Measurements from ENCODE around the gene EIF2D. TPM values are rescaled to one million over a fixed set of nuclear protein-coding genes. Genes with fewer than 3 reads are reported as not detected.
"Not testable (repeated sequence)": the region's sequence is repeated elsewhere in the genome, so short reads cannot be mapped to it uniquely, and the experiment has no call there.

Gene EIF2D
- total RNA-seq, 1 donor from 2014 or later = 42.7 TPM

DNA sequence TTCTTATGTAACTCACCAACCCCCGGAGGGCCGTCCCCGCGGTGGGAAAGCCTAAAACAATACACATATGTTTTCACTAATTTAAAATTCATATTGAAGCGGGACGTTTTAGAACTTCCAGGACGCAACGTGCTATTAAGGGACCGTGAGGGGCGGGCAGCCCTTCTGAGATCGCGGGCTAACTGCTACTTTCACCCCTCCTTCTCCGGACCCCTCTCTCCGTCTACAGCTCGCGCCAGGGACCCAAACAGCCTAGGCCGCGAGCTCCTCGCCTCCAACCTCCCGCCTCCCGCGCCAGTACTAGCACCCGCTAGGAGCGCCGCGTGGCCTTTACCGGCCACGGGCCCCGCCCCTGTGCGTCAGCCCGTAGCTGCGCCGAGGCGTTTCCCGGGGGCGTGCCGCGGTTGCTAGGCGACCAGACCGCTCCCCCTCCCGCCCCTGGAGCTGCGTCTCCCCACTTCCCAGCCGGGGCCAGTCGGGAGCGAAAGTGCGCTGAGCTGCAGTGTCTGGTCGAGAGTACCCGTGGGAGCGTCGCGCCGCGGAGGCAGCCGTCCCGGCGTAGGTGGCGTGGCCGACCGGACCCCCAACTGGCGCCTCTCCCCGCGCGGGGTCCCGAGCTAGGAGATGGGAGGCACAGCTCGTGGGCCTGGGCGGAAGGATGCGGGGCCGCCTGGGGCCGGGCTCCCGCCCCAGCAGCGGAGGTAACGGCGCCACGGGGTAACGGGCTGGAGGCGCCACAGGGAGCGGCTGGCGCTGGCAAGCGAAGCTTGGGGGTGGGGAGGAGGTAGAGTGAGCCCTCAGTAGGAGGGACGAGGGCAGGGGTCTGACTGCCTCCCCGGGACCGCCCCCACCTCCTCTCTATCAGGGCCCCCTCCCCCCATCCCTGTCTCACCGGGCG is 23.1 kb upstream of the EIF2D start, which contains the start of gene DYRK3:
TSS of gene DYRK3 (plus strand) at position 457 of the 898 bp plus-strand sequence. CDS start at position 625, 168 bp downstream.
- peak; percentile 94 for DNase-seq (ENCODE audit: low read depth)

DNA sequence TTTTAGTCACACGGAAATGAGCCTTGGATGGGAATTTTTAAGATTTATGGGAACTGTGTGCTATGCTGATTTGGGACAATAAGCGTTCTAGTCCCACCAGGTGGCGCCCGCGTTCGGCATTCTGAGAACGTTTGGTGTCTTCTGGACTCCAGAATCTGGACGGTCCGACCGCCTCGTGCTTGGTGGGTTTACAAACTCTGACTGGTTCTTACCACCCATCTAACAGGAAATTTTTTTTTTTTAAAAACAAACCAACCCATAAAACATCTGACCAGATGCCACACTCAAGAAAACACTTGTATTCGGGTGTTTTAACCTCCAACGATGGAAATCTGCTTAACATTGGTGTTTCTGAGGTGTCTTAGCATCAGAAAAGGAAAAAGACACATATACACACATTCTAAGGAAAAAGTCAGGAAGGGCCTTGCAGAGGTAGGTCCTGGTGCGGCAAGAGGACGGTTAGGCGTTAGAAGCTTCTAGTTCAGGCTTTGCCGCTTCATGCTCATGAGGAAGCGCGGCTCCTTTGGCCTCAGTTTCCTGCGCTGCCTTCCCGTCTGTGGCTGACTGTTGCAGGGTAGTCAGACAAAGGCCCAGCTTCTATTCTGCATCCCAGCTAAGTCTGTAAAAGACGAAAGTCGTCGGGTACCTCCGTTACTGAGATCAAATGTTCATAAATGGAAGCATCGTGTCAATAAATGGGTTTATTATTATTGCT is 22.3 kb upstream of the EIF2D start:
- peak; percentile 96 for DNase-seq (ENCODE audit: low read depth)

DNA sequence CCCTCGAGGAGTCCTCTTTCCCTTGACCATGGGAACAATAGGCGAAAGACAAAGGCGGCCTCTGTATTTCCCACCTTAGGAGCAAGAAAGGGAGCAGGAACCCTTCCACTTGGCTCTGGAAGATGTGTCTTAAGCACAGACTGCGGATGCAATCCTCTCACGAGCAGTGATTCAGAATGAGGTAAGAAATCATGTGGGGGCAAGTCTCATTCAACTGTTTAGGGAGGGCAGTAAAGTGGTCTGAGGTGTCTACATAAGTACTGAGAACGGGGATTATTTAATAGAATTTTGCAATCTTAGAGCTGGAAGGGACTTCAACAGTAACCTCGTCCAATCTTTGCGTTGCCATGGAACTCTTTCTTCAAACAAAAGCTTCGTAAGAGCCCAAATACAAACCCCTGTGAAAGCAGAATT is 21.4 kb upstream of the EIF2D start:
- peak; percentile 61 for DNase-seq (ENCODE audit: low read depth)

DNA sequence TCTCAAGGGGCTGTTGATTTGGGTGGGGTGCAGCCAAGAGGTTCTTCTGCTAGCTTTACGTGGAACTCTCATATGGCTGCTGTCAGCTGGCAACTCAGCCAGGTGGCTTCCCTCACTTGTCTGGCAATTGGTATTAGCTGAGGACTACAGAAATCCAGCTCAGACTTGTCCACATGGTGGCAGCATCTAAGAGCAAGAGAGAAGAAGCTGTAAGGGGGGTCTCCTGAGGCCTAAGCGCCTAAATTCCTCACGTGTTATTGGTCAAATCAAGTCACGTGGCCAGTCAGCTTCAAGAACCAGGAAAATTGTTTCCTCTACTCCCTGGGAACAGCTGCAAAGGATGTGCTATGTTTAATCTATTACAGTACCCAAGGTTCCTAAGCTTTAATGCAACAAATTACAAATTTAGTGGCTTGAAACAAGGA is 18.8 kb upstream of the EIF2D start:
- DNase-seq (ENCODE audit: low read depth) = peak; percentile 92

DNA sequence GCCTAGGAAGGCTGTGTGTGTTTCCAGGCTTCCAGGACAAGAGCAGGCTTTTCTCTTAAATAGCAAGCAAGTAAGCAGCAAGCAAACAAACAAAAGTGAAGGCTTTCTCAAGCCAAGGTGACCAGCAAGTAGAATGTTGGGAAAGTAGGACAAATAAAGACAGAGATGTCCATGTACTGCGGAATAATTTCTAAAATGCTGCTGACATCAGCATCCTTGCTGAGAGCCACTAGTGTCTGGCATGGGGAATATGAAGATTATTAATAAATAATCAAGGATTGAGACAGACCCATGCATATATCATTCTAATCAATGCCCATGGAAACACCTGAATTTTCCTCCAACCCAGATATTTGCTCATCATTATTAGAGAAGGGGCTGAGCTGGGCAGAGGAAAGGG is 16.7 kb upstream of the EIF2D start:
- DNase-seq (ENCODE audit: low read depth) = no peak

DNA sequence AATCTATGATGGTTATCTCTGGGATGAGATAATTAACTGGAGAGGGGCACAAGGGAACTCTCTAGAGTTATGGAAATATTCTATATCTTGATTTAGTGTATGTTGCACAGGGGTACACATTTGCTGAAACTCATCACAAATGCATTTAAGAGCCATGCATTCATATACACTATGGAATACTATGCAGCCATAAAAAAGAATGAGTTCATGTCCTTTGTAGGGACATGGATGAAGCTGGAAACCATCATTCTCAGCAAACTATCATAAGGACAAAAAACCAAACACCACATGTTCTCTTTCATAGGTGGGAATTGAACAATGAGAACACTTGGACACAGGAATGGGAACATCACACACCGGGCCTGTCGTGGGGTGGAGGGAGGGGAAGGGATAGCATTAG is 14.1 kb upstream of the EIF2D start:
- DNase-seq (ENCODE audit: low read depth) = not testable (repeated sequence)

DNA sequence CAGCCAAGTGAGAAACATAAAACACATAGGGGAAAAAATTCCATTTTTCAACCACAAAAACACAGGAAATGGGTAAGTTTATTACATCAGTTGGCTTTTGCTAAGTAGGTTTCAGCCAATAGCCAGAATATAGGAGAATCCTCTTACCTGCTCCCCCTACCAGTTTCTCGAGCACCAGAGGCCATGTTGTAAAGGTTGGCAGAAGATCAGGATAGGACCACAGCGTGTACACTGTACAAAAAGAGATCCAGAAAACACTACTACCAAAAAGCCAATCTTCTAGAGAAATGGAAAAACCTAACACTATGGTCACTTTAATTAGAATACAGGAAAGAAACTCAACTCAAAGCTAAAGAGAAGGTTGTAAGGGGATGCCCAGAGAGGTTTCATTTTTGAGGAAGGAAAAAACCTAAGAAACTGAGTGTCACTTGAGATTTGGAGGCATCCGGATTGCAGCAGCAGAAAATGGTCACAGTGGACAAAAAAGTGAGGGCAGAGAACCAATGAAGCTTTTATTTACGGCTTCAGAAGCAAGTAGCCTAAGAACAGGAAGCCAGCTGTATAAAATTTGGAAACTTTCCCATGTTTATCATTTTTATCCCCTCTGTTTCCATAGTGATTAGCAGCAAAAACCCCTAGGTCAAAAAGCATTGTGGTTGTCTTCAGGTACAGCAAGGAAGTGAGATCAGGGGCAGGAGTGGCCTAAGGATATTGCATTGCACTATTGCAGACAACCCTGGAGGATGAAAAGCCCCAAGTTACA is 2.9 kb downstream of the EIF2D start:
- no peak for DNase-seq (ENCODE audit: low read depth)

DNA sequence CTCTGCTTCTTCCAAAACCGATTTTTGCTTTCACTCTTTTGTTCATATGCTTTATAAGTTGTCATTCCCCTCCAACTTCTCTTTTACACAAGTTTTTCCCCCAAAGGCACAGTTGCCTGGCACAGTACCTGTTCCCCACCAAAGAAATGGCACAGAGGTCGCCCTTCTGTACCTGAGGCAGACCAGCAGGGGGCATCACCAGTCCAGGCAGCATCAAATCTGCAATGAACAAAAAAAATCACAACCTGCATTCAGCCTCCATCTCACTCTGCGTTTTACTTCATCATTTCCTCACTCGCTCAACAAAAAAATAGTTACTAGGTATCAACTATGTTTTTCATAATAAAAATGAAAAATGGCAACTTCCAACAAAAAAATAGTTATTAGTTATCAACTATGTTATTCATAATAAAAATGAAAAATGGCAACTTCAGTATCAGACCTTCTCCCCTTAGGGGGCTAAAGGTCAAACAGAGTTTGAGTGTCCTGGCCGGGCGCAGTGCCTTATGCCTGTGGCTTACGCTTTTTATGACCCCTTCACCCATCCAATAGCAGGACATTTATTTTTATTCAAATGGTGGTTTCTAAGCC is 4.1 kb downstream of the EIF2D start:
- peak; percentile 38 for DNase-seq (ENCODE audit: low read depth)

DNA sequence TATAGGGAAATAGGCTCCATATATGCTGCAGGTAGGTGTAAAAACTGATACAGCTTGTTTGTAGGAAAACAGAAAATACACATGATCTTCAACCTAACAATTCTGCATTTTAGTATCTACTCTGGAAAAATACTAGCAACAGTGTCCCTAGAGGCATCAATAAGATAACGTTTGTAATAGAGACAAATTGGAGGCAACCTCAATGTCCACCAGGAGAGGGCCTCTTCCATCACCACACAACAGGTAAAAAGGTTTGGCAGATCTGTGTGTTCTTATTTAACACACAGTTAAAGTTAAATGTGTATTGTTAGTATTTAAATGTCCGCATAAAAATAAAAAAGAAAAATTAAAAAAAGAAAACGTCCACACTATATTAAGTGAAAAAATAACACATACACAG is 5.4 kb downstream of the EIF2D start:
- peak; percentile 32 for DNase-seq (ENCODE audit: low read depth)

DNA sequence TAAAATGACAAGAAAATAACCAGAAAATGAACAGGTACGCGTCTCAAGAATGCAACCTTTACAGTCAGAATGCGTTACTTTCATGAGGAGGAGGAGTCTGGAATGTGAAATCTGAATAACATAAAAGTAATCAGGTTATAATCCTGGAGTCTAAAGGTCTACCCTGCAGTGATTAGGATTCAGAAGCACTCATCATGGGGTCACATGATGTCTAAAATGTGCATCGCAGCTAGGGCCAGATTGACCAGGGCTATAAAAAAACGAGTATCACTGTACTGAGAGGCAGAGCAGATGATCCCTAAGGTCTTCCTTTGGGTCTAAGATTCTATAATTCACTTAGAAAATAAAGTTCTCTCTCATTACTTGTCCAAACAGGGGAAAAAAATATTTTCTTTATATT is 7.4 kb downstream of the EIF2D start:
- DNase-seq (ENCODE audit: low read depth) = no peak

DNA sequence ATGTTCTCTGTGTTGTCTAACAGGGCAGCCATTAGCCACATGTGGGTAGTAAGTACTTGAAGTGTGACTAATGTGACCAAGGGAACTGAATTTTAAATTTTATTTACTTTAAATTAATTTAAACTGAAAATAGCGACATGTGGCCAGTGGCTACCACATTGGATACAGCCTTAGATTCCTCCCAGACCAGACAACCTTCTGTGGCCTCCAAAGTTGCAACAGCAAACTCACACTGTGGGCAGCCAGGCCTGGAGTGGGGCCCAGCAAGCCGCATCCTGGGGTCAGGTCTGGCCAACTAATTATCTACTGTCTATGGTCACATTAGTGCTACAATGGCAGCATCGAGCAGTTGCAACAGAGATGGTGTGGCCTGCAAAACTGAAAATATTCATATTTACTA is 11.7 kb downstream of the EIF2D start:
- DNase-seq (ENCODE audit: low read depth) = peak; percentile 59

DNA sequence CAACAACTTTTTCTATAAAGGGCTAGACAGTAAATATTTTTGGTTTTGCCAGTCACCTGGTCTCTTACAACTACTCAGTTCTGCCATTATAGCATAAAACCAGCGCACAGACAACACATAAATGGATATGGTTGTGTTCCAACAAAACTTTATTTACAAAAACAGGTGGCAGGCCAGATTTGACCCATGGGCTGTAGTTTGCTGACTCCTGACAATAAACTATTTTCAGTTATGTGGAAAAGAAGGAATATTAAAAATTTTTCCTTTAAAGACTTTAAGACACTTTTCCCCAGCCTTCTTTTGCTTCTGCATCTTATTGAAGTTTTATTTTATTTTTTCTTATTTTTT is 16.0 kb downstream of the EIF2D start:
- no peak for DNase-seq (ENCODE audit: low read depth)

DNA sequence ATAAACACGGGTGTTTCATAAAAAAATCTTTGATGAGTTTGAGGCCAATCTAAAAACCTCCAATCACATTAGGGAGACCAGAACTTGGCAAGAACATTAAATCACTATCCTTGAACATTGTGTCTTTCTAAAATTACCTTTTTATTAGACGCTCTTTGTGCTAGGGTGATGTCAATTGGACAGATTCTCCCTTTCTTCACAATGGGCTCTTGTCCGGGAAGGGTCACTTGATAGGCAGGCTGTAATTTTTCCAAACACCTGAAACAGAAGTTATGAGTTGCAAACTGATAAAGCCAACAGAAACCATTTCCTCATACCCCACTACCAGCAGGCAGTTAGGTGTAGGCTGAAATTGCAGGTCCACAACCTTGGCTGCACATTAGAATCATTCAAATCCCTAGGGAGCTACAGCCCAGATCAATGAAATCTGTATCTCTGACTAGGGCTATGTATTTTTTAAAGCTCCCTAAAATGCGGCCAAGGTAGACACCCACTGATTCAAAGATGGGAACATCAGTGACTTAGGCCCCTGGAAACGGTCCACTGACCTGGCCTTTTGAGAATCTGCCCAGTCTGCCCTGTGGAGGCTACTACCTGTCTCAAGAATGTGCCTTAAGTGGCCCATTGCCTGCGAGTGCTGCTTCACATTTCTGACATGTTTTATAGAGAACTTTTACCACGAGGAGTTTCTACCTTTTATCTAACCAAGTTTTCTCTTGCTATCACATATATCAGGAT is 16.5 kb downstream of the EIF2D start:
- DNase-seq (ENCODE audit: low read depth) = no peak

DNA sequence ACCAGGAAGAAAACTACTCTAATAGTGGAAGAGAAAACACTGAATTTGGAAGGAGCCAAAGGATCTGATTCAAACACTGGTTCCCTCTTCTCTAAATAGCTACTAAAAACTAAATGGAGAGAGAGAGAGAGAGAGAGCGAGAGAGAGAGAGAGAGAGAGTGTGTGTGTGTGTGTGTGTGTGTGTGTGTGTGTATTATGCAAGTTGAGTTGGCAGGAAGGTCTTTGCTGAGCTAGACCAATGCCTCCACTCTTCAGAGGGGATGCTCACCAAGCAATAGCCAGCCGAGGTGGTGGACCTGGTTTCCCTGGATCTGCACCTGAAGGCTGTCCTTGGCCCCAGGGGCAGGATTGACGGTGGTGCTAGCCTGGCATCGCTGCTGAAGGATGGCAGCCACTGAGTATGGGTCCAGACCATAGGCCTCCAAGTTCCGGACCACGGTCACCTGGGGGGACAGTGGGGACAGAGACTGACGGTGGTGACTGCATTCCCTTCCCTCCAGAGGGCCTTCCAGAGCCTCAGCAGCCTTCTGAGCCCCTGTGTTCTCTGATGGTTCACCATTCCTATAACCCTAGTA is 18.8 kb downstream of the EIF2D start:
- DNase-seq (ENCODE audit: low read depth) = no peak

DNA sequence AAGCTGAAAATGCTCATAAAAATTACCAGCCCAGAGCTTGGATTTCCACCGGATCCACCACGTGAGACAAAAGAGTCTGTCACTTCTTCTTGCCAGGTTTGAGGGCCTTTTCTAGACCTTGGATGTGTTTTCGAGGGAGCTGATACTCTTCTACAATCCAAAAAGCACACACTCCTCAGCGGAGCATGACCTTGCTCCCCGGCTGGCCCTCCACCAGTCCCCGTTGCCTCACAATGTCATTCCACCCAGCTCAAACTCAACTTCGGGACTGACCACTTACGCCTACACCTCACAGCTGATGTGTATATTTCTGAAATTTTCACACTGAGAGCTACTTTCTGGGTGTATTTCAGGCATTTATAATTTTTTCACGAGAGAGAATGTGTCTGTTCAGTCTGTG is 20.6 kb downstream of the EIF2D start:
- no peak for DNase-seq (ENCODE audit: low read depth)

DNA sequence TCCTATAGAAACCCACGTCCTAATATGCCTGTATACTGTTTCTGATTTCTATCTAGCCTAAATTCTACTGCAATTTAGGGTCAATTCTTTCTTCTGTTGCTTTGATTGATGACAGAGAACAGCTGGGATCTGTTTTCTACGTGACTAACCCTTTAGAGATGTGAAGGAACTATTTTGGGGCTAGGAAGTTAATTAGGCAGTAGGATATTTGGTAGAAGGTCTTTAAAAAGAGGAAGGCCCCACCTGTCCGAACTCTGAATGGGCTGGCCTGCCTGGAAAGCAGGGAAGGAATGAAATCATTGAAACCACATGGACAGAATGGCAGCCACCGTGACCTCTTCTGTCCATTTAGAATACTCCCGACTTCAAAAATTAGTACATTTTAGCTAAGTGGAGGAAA is 21.0 kb downstream of the EIF2D start:
- DNase-seq (ENCODE audit: low read depth) = peak; percentile 83

DNA sequence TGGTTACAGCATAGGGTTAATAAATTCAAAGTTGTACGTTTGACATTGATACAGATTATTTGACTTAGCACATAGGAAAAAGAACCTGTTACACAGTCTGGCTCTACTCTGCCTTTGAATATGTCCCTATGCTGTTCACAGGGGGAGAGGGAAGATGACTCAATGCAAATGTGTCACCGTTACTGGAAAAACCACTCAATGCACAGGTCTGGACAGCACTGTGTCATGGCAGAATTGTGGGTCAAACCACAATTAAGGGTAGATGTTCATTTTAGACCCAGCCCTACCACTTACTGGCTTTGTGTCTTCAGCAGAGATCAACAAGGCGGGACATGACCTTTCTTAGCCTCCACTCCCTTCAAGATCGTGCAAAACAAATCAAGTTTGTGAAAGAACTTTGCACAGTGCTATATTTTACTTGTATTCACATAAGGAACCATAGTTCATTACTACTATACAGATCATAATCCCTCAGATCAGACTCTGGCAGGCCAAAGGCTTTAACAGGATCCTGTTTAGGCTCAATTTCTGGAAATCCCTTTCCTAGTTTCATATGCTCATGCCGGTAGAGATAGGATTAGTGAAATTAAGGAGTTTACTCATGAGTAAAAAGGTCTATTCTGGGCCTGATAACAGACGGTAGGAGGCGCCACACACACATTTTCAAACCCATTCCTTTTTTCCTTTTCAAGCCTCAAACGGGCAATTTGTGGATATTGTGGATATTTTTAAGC is 22.1 kb downstream of the EIF2D start:
- peak; percentile 29 for DNase-seq (ENCODE audit: low read depth)

DNA sequence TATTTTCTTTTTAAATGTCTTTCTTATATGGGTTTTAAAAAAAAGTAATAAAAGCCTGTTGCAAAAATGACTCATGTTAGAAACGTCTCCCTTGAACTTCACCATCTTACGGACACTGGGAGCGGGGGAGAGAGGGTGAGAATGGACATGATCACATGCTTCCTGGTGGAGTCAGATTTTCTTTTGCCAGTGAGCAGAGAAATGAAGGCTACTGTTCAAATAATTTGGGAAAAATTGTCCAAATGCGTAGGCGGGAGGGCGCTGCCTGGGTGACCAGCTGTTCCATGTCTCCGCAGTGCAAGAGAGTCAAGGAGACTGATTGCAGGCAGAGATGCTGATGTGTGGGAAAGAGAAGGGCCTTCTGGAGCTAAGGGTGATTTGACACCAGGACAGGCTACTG is 23.1 kb downstream of the EIF2D start:
- DNase-seq (ENCODE audit: low read depth) = peak; percentile 91

DNA sequence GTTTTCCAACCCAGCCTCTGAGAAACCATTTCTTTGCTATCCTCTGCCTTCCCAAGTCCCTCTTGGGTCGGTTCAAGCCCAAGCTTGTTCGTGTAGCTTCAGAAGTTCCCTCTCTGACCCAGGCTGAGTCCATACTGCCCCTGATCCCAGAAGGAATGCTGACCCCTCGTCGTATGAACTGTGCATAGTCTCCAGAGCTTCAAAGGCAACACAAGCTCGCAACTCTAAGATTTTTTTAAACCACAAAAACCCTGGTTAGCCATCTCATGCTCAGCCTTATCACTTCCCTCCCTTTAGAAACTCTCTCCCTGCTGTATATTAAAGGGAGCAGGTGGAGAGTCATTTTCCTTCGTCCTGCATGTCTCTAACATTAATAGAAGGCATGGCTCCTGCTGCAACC is 23.8 kb downstream of the EIF2D start:
- DNase-seq (ENCODE audit: low read depth) = no peak

DNA sequence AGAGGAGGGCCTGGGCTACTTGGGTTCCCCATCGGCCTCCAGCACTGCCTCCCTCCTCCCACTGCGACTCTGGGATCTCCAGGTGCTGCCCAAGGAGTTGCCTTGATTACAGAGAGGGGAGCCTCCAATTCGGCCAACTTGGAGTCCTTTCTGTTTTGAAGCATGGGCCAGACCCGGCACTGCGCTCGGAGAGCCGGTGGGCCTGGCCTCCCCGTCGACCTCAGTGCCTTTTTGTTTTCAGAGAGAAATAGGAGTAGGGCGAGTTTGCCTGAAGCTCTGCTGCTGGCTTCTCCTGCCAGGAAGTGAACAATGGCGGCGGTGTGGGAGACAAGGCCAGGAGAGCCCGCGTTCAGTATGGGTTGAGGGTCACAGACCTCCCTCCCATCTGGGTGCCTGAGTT is 24.4 kb downstream of the EIF2D start:
- no peak for DNase-seq (ENCODE audit: low read depth)

Measured in myocyte (in vitro differentiated cells).